Chondrocyte (in vitro differentiated cells): ENCODE measurements around the gene TGM4. TPM values are rescaled to one million over a fixed set of nuclear protein-coding genes. Genes with fewer than 3 reads are reported as not detected.

Experiments used
- DNase-seq: peaks from one replicate; pipeline ENCODE4 v3.0.0; 2021; ENCODE audit warnings: mixed read lengths, low spot score
- H3K27ac Mint-ChIP-seq: one replicate; pipeline ENCODE4 v1.8.0; 2021; ENCODE audit warnings: mild to moderate bottlenecking, moderate library complexity, mixed read lengths; ENCODE audit not compliant: unreplicated experiment
- H3K27me3 Mint-ChIP-seq: 2 replicates; pipeline ENCODE4 v1.8.0; 2021; ENCODE audit warnings: low read depth, mixed read lengths
- H3K36me3 Mint-ChIP-seq: 2 replicates; pipeline ENCODE4 v1.8.0; 2021; ENCODE audit warnings: low read depth, mixed read lengths
- H3K4me1 Mint-ChIP-seq: 2 replicates; pipeline ENCODE4 v1.8.0; 2021; ENCODE audit warnings: low read depth, mild to moderate bottlenecking, mixed read lengths
- H3K4me3 Mint-ChIP-seq: one replicate; pipeline ENCODE4 v1.8.0; 2021; ENCODE audit warnings: mild to moderate bottlenecking, moderate library complexity, mixed read lengths; ENCODE audit not compliant: unreplicated experiment
- H3K9me3 Mint-ChIP-seq: 2 replicates; pipeline ENCODE4 v1.8.0; 2021; ENCODE audit warnings: low read depth, mixed read lengths
- total RNA-seq: library from RNA; stranded (reverse); gene quantifications from 3 replicates; pipeline ENCODE4 v1.2.1, GENCODE V29; 2021
- TF ChIP-seq, protein P1 (sequence below): fragments of 200-600 bp; sonication (generic); IDR thresholded peaks from 2 replicates; pipeline ENCODE4 v1.5.0; 2021; ENCODE audit warnings: antibody characterized with exemption, mild to moderate bottlenecking, moderate library complexity

The TGM4 gene
- total RNA-seq, 1 donor from 2014 or later, result 0.27 TPM

DNA sequence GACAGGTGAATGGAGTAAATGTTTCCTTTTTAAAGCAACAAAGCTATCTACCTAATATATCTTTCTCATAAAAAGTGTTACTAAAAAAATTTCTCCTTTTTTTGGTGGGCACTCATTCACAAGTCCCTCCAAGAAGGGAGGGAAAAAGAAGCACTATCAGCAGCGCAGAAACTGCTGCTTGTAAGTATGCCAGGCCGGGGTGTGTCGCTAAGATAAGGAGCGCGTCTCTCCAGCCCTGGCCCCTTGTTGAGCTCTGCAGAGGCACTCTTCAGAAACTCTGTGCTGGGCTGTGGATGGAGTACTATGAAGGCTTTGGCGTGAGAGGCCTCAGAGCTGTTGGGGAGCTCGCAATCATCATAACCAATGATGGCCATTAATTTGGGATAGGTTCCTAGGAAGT lies 52.5 kb downstream of the TGM4 start:
- DNase-seq, result no peak
- Mint-ChIP-seq H3K9me3 (no peaks in the 10 kb centered on the region), H3K27me3 (no peaks in the 10 kb centered on the region), H3K27ac (no peak overlapping the region), H3K4me1 (peaks cover 16% of the 10 kb centered on the region), H3K4me3 (no peak overlapping the region), H3K36me3 (peaks cover 18% of the 10 kb centered on the region)
- TF ChIP-seq, protein P1, sequence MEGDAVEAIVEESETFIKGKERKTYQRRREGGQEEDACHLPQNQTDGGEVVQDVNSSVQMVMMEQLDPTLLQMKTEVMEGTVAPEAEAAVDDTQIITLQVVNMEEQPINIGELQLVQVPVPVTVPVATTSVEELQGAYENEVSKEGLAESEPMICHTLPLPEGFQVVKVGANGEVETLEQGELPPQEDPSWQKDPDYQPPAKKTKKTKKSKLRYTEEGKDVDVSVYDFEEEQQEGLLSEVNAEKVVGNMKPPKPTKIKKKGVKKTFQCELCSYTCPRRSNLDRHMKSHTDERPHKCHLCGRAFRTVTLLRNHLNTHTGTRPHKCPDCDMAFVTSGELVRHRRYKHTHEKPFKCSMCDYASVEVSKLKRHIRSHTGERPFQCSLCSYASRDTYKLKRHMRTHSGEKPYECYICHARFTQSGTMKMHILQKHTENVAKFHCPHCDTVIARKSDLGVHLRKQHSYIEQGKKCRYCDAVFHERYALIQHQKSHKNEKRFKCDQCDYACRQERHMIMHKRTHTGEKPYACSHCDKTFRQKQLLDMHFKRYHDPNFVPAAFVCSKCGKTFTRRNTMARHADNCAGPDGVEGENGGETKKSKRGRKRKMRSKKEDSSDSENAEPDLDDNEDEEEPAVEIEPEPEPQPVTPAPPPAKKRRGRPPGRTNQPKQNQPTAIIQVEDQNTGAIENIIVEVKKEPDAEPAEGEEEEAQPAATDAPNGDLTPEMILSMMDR, result no peak

DNA sequence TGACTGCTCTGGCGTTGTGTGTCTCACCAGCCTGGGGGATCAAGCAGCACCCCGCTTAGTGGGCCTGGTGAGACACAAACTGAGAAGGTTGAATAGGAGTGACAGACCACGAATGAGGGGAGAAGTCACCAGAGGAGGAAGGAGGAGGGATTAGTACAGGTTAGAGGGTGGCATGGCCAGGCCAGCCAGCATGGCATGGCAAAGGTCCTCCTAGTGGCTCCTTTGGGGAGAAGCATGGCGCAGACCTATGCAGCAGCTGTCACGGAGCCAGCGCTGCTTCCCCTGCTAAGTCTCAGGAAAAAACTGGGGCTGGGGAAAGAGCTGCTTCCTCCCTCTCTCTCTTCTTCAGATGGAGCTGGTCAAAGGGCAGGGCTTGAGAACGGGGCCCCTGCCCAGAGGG lies 53.0 kb downstream of the TGM4 start:
- Mint-ChIP-seq H3K4me3 (no peak overlapping the region), H3K4me1 (peaks cover 16% of the 10 kb centered on the region), H3K27me3 (no peaks in the 10 kb centered on the region), H3K36me3 (peaks cover 16% of the 10 kb centered on the region), H3K27ac (no peak overlapping the region), H3K9me3 (no peaks in the 10 kb centered on the region)
- no peak for DNase-seq
- TF ChIP-seq, protein P1, result no peak

DNA sequence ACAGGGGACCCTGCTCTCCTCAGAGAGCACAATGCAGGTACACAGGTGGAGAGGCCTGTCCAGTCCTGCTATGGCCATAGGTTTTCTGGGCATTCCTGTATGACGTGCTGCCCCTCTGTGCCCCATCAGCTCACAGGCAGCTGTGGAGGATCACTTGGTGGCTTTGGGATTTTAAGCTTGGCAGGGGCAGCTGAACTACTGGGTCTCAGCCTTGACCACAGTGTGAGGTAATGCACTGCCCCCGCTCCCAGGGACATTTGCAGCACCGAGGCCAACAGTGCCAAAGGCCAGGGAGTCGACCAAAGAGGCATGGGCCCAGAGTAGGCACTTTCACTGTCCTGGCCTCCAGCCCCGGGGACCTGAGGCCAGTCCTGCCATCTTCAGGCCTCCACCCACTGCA lies 55.4 kb downstream of the TGM4 start:
- no peak overlapping the region for H3K4me3 Mint-ChIP-seq
- peaks cover 3% of the 10 kb centered on the region for H3K4me1 Mint-ChIP-seq
- no peaks in the 10 kb centered on the region for H3K27me3 Mint-ChIP-seq
- H3K36me3 Mint-ChIP-seq, result peaks cover 18% of the 10 kb centered on the region
- TF ChIP-seq, protein P1, result no peak
- no peak overlapping the region for H3K27ac Mint-ChIP-seq
- H3K9me3 Mint-ChIP-seq, result no peaks in the 10 kb centered on the region
- no peak for DNase-seq

DNA sequence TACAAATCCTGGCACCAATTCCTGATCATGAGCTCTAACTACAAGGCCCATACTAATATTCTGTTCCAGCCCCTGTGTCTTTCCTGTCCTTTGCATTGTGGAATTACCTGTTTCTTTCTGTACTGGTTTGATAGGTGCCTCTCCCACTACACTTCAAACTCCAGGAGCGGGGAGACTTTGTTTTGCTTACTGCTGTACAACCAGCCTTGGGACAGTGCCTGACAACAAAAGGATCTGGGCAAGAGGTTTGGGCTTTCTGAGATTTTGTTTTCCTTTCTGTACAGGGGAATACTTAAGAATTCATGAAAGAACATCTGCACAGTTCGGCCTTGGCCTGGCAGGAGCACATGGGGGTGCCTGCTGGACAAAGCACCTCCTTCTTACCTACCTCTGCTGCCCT lies 56.5 kb downstream of the TGM4 start:
- TF ChIP-seq, protein P1, result no peak
- H3K36me3 Mint-ChIP-seq, result peaks cover 16% of the 10 kb centered on the region
- no peak for DNase-seq
- no peaks in the 10 kb centered on the region for H3K27me3 Mint-ChIP-seq
- H3K9me3 Mint-ChIP-seq, result no peaks in the 10 kb centered on the region
- no peaks in the 10 kb centered on the region for H3K4me1 Mint-ChIP-seq
- no peak overlapping the region for H3K27ac Mint-ChIP-seq
- no peak overlapping the region for H3K4me3 Mint-ChIP-seq

DNA sequence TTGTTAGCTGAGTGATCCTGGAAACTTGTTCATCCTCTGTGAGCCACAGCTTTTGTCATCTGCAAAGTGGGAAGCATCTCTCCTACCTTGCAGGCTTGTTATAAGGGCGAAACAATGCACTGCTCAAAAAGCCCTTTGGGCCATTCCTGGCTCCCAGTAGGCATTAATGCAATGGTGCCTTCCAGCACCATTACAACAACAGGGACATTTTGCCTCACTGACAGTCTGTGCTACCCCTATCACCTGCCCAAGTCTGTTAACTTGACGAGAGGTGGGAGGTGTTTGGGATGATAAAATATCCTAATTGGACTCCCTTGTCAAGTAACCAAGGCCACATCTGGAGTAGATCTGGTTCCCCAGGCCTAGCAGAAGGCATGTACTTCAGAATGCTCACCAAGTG lies 57.4 kb downstream of the TGM4 start:
- Mint-ChIP-seq H3K4me3 (no peak overlapping the region), H3K4me1 (no peaks in the 10 kb centered on the region), H3K27me3 (no peaks in the 10 kb centered on the region), H3K36me3 (peaks cover 16% of the 10 kb centered on the region), H3K9me3 (no peaks in the 10 kb centered on the region), H3K27ac (no peak overlapping the region)
- TF ChIP-seq, protein P1, result no peak
- no peak for DNase-seq
